DMS79 treated with DMSO at 0.1 percent for 48 hours (cell line): Measurements from ENCODE around the gene NMRAL1.

Source experiments
- DNase-seq: peaks from one replicate; lab custom pipeline; 2025; lab: John Stamatoyannopoulos, UW

NMRAL1 gene

GRCh38 chr16:4426021-4426684 lies 48.3 kb downstream of the NMRAL1 start:
- DNase-seq, result no peak

GRCh38 chr16:4425378-4426020 lies 48.9 kb downstream of the NMRAL1 start, which contains the start of gene DNAJA3:
Gene DNAJA3 (plus strand): TSS chr16:4425868. CDS start chr16:4425882, 14 bp downstream.
- DNase-seq, result peak; percentile 95

- DNase-seq, result no peak
Measured at GRCh38 chr16:4420505-4421105, 53.8 kb downstream of the NMRAL1 start.

GRCh38 chr16:4419402-4419959 lies 54.9 kb downstream of the NMRAL1 start:
- no peak for DNase-seq

- peak; percentile 85 for DNase-seq
Measured at GRCh38 chr16:4416200-4417032, 58.0 kb downstream of the NMRAL1 start, which contains the start of gene CORO7. Gene CORO7 (minus strand): TSS chr16:4416596. CDS start chr16:4416518, 78 bp downstream.

GRCh38 chr16:4415538-4416199 lies 58.8 kb downstream of the NMRAL1 start:
- peak; percentile 14 for DNase-seq

GRCh38 chr16:4414187-4414917 lies 60.1 kb downstream of the NMRAL1 start:
- no peak for DNase-seq

GRCh38 chr16:4412854-4413253 lies 61.6 kb downstream of the NMRAL1 start:
- DNase-seq, result no peak

- no peak for DNase-seq
Measured at GRCh38 chr16:4412159-4412558, 62.3 kb downstream of the NMRAL1 start.
